Psoas muscle (tissue), 8 donors: ENCODE measurements around the gene ZFHX3. TPM values are rescaled to one million over a fixed set of nuclear protein-coding genes. Genes with fewer than 3 reads are reported as not detected.

Source experiments
- ATAC-seq, 4 donors: fragments of 200-7000 bp; cut with Tn5 transposase; one replicate each; pipeline ENCODE4 v1.9.1; 2020; ENCODE audit warnings: moderate library complexity in 3 of 4, mild to moderate bottlenecking in 2 of 4
- DNase-seq, 2 donors: peaks; one replicate each; pipeline ENCODE4 v3.0.0-alpha.2; 2020
- H3K27ac ChIP-seq: fragments of 200-600 bp; one replicate; pipeline ENCODE4 v1.8.0; 2022
- H3K27me3 ChIP-seq, 3 donors: fragments of 200-600 bp in 1 of 3; one replicate each; pipeline versions ENCODE4 v1.6.1 to v1.8.0; 2013 to 2022; ENCODE audit warnings: low read length in 2 of 3, mild to moderate bottlenecking in 2 of 3, moderate library complexity in 1 of 3; ENCODE audit not compliant: insufficient read depth in 3 of 3
- H3K36me3 ChIP-seq, 2 donors: fragments of 200-600 bp in 1 of 2; one replicate each; pipeline versions ENCODE4 v1.6.1 to v1.8.0; 2013 to 2022; ENCODE audit warnings: low read depth in 1 of 2, mild to moderate bottlenecking in 1 of 2, moderate library complexity in 1 of 2; ENCODE audit not compliant: insufficient read depth in 1 of 2
- H3K4me1 ChIP-seq: fragments of 200-600 bp; one replicate; pipeline ENCODE4 v1.8.0; 2022
- H3K4me3 ChIP-seq: fragments of 200-600 bp; one replicate; pipeline ENCODE4 v1.8.0; 2022; ENCODE audit warnings: mild to moderate bottlenecking
- H3K9me3 ChIP-seq: fragments of 200-600 bp; one replicate; pipeline ENCODE4 v1.8.0; 2022
- CTCF ChIP-seq: fragments of 200-600 bp; IDR thresholded peaks from one replicate; pipeline ENCODE4 v1.8.0; 2022; ENCODE audit warnings: antibody characterized with exemption
- WGBS, 3 donors: extraction: QIAGEN DNeasy Blood & Tissue Kit; methylation state at CpG; one replicate each; pipeline versions ENCODE4 v1.1.6 to v1.1.7; 2013; 5-methylcytosine and 5-hydroxymethylcytosine counted together
- intact Hi-C, 2 donors: fragments of 100-400 bp; cut with DNase I; formaldehyde crosslinking; loops; one replicate each; pipeline versions ENCODE4 v1.11.0 to v1.14.2; 2022
- polyA plus RNA-seq, 3 donors: library from polyadenylated mRNA; stranded (reverse); fragments of 200-250 nt; gene quantifications; one replicate each; pipeline ENCODE4 v1.2.3, GENCODE V29; 2013
- total RNA-seq, 4 donors: library from RNA; stranded (reverse); fragmentation: NEBNext Ultra II Directional in 2 of 4; extraction: Animal tissue kit (Norgen Biotek cat#: 25700) in 2 of 4; gene quantifications; one replicate each; pipeline versions ENCODE4 v1.2.1 to v1.2.4, GENCODE V29; 2021 to 2023
- donor health status: healthy with polysubstance abuse.
- donor health status: DM: no; HTN: no; CAD: no; lungs with moderate emphysema.
- donor health status: Bipolar disorder and iron deficiency.
- donor health status: healthy.
- donor health status: DM: yes; HTN: yes; CAD: no.
- donor health status: DM: no; HTN: no; CAD: no.
- donor health status: DM: no; HTN: no; CAD: no.
- donor health status: DM: yes; HTN: yes; CAD: no.

ZFHX3 gene
- total and polyA plus RNA-seq, 7 donors: 3.3 to 36.9 (median 11.5) TPM

GRCh38 chr16:72751076-72751475 is 296.9 kb downstream of the ZFHX3 start:
- no peaks in the 10 kb centered on the region for H3K27me3 ChIP-seq
- ATAC-seq (no peak), DNase-seq (no peak)
- H3K27ac ChIP-seq: no peak overlapping the region
- H3K9me3 ChIP-seq: no peaks in the 10 kb centered on the region
- intact Hi-C loops: no loop called here
- H3K4me1 ChIP-seq: no peaks in the 10 kb centered on the region
- no peak overlapping the region for H3K4me3 ChIP-seq
- TF ChIP-seq CTCF: no peak
- H3K36me3 ChIP-seq: no peaks in the 10 kb centered on the region
- WGBS, 3 donors: 81 to 89% (median 87%) methylated on average over 3 of the region's 3 CpGs

- Histone ChIP-seq H3K36me3 (no peaks in the 10 kb centered on the region), H3K9me3 (no peaks in the 10 kb centered on the region), H3K27me3 (no peaks in the 10 kb centered on the region), H3K4me1 (no peaks in the 10 kb centered on the region), H3K27ac (no peak overlapping the region), H3K4me3 (no peak overlapping the region)
- TF ChIP-seq CTCF: no peak
- intact Hi-C loops: no loop called here
- no peak for ATAC-seq
- DNase-seq: no peak
Observed at GRCh38 chr16:72749091-72749490, 298.8 kb downstream of the ZFHX3 start.

GRCh38 chr16:72744076-72744793 is 303.7 kb downstream of the ZFHX3 start:
- H3K27ac ChIP-seq: no peak overlapping the region
- H3K4me3 ChIP-seq: no peak overlapping the region
- 85 to 95% (median 90%) methylated on average over 2 of the region's 2 CpGs for WGBS, 3 donors
- H3K9me3 ChIP-seq: no peaks in the 10 kb centered on the region
- DNase-seq: no peak
- no peak for ATAC-seq
- intact Hi-C loops: no loop called here
- H3K27me3 ChIP-seq: no peaks in the 10 kb centered on the region
- no peak for TF ChIP-seq CTCF
- no peaks in the 10 kb centered on the region for H3K36me3 ChIP-seq
- no peaks in the 10 kb centered on the region for H3K4me1 ChIP-seq

GRCh38 chr16:72743011-72743761 is 304.7 kb downstream of the ZFHX3 start:
- Histone ChIP-seq H3K4me1 (no peaks in the 10 kb centered on the region), H3K9me3 (no peaks in the 10 kb centered on the region), H3K36me3 (no peaks in the 10 kb centered on the region), H3K27ac (no peak overlapping the region), H3K27me3 (no peaks in the 10 kb centered on the region), H3K4me3 (no peak overlapping the region)
- WGBS, 3 donors: 90 to 94% (median 92%) methylated on average over 8 of the region's 8 CpGs
- intact Hi-C loops: no loop called here
- no peak for DNase-seq
- ATAC-seq: no peak
- no peak for TF ChIP-seq CTCF
